ENCODE data around the gene ASB9. TPM values are rescaled to one million over a fixed set of nuclear protein-coding genes. Genes with fewer than 3 reads are reported as not detected.

ASB9 gene
- total and polyA plus RNA-seq, 2 donors (not counting 3 experiments of a cell fraction or from before 2014, with no cell fraction given) = 6.5 to 7.6 TPM

DNA sequence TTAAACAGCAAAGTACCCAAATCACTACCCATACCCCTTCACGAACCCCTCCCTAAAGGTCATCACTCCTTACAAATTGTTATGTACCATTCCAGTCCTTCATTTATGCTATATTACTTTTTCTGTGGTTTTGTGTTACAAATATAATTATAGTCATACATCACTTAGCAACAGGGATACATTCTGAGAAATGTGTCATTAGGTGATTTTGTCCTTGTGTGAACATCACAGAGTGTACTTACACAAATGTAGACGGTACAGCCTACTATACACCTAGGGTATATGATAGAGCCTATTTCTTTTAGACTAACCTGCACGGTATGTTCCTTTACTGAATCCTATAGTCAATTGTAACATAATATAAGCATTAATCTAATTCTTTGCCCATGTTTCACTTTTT is 61.9 kb downstream of the ASB9 start:
- Histone ChIP-seq H3K4me3 (replicated peaks in 1 of 3; ENCODE audit: insufficient read depth in 1 of 3, low read depth in 1 of 3, low read length in 3 of 3) (no peak overlapping the region), H2AFZ (ENCODE audit: low read depth, low read length) (no peak overlapping the region), H3K27ac (ENCODE audit: insufficient read depth, low read depth, low read length) (no peak overlapping the region), H3K4me1 (ENCODE audit: control insufficient read depth, extremely low read depth, insufficient read depth, low read length) (no peaks in the 10 kb centered on the region), H4K20me1 (replicated peaks; ENCODE audit: control insufficient read depth, extremely low read depth, insufficient read depth, low read length) (no peaks in the 10 kb centered on the region), H3K4me2 (ENCODE audit: insufficient read depth, low read length) (no peak overlapping the region), H3K9ac (replicated peaks; ENCODE audit: extremely low read depth, insufficient read depth, low read length) (no peak overlapping the region), H3K36me3 (ENCODE audit: control insufficient read depth in 2 of 2, extremely low read depth in 1 of 2, insufficient read depth in 2 of 2, low read length in 2 of 2) (no peaks in the 10 kb centered on the region), H3K9me3 (replicated peaks; ENCODE audit: control insufficient read depth, insufficient read depth, low read length) (no peaks in the 10 kb centered on the region), H3K79me2 (ENCODE audit: control insufficient read depth, insufficient read depth, low read length) (no peaks in the 10 kb centered on the region), H3K27me3 (ENCODE audit: control insufficient read depth in 2 of 2, insufficient read depth in 2 of 2, low read length in 2 of 2) (no peaks in the 10 kb centered on the region), H3K9me1 (replicated peaks; ENCODE audit: control insufficient read depth, extremely low read depth, insufficient read depth, low read length) (no peaks in the 10 kb centered on the region)
- ChIA-PET CTCF (no interaction called here), POLR2A (no interaction called here)
- TF ChIP-seq FOS (IDR thresholded peaks at IDR 0.05; ENCODE audit: borderline replicate concordance, insufficient read depth, low read length) = no peak
- TF ChIP-seq POLR2AphosphoS5 (IDR thresholded peaks at IDR 0.05; ENCODE audit: insufficient read depth, low read depth, low read length) = no peak
- TF ChIP-seq, protein P1, sequence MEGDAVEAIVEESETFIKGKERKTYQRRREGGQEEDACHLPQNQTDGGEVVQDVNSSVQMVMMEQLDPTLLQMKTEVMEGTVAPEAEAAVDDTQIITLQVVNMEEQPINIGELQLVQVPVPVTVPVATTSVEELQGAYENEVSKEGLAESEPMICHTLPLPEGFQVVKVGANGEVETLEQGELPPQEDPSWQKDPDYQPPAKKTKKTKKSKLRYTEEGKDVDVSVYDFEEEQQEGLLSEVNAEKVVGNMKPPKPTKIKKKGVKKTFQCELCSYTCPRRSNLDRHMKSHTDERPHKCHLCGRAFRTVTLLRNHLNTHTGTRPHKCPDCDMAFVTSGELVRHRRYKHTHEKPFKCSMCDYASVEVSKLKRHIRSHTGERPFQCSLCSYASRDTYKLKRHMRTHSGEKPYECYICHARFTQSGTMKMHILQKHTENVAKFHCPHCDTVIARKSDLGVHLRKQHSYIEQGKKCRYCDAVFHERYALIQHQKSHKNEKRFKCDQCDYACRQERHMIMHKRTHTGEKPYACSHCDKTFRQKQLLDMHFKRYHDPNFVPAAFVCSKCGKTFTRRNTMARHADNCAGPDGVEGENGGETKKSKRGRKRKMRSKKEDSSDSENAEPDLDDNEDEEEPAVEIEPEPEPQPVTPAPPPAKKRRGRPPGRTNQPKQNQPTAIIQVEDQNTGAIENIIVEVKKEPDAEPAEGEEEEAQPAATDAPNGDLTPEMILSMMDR (IDR thresholded peaks at IDR 0.05; ENCODE audit: extremely low read depth in 1 of 2, insufficient read depth in 1 of 2, low read depth in 1 of 2, low read length in 2 of 2) = no peak
- FAIRE-seq = no peak
- DNase-seq (ENCODE audit: low read depth, low spot score) = no peak
- dilution Hi-C loops (cut with MboI; ENCODE audit: extremely low pct_ligation_motif_present, low sequenced_read_pairs) (no loop called here), intact Hi-C loops (cut with micrococcal nuclease) (no loop called here)
- no TSS peak for BruUV-seq (replicated peaks)

DNA sequence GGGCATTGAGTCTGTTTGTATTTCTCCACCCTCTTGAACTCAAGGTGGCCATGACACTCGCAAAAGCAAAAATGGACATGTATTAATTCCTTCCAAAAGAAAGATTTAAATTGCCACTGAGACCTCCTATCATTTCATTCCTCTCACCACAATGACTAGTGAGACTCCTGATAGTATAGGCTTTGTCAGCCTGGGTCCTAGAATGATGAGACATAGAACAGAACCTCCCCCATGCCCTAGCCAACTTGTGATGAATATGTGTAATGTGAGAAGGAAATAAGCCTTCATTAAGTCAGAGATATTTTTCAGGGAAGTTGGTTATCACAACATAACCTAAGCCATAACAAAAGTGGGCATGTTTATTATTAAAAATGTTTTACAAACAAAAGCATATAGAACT is 62.5 kb downstream of the ASB9 start:
- no peak for FAIRE-seq
- CTCF ChIA-PET = no interaction called here

More for the DNA sequence above, 62.5 kb downstream of the ASB9 start:
- no peaks in the 10 kb centered on the region for H3K9me3 ChIP-seq (replicated peaks; ENCODE audit: control insufficient read depth, insufficient read depth, low read length)
- H3K4me1 ChIP-seq (ENCODE audit: control insufficient read depth, extremely low read depth, insufficient read depth, low read length) = no peaks in the 10 kb centered on the region
- no peak for DNase-seq (ENCODE audit: low read depth, low spot score)
- no peaks in the 10 kb centered on the region for H3K9me1 ChIP-seq (replicated peaks; ENCODE audit: control insufficient read depth, extremely low read depth, insufficient read depth, low read length)
- no peak for TF ChIP-seq EZH2 (IDR thresholded peaks at IDR 0.05; ENCODE audit: borderline replicate concordance, low read depth, low read length, severe bottlenecking)
- BruUV-seq (replicated peaks) = no TSS peak
- H3K27me3 ChIP-seq (ENCODE audit: control insufficient read depth in 2 of 2, insufficient read depth in 2 of 2, low read length in 2 of 2) = no peaks in the 10 kb centered on the region
- H2AFZ ChIP-seq (ENCODE audit: low read depth, low read length) = no peak overlapping the region
- dilution Hi-C loops (cut with MboI; ENCODE audit: extremely low pct_ligation_motif_present, low sequenced_read_pairs) = no loop called here
- no peak overlapping the region for H3K4me3 ChIP-seq (replicated peaks in 1 of 3; ENCODE audit: insufficient read depth in 1 of 3, low read depth in 1 of 3, low read length in 3 of 3)
- no peak overlapping the region for H3K27ac ChIP-seq (ENCODE audit: insufficient read depth, low read depth, low read length)
- no peaks in the 10 kb centered on the region for H3K79me2 ChIP-seq (ENCODE audit: control insufficient read depth, insufficient read depth, low read length)
- no peaks in the 10 kb centered on the region for H3K36me3 ChIP-seq (ENCODE audit: control insufficient read depth in 2 of 2, extremely low read depth in 1 of 2, insufficient read depth in 2 of 2, low read length in 2 of 2)
- intact Hi-C loops (cut with micrococcal nuclease) = no loop called here
- no peak overlapping the region for H3K9ac ChIP-seq (replicated peaks; ENCODE audit: extremely low read depth, insufficient read depth, low read length)
- H4K20me1 ChIP-seq (replicated peaks; ENCODE audit: control insufficient read depth, extremely low read depth, insufficient read depth, low read length) = no peaks in the 10 kb centered on the region
- no peak overlapping the region for H3K4me2 ChIP-seq (ENCODE audit: insufficient read depth, low read length)
- POLR2A ChIA-PET = no interaction called here

All from endothelial cell of umbilical vein (primary cell).